Retinal pigment epithelial cell (primary cell): ENCODE data around the gene HSPB2.

ENCODE experiments used
- DNase-seq: peaks from one replicate; pipeline ENCODE4 v3.0.0-alpha.2; 2010; ENCODE audit warnings: low read depth
- H3K4me3 ChIP-seq: 2 replicates; pipeline ENCODE4 v1.5.1; 2011; ENCODE audit warnings: mild to moderate bottlenecking, low read length, control low read depth, moderate library complexity
- CTCF ChIP-seq: conservative IDR thresholded peaks from 2 replicates; pipeline ENCODE4 v1.5.1; 2011; ENCODE audit warnings: low read depth, low read length, control low read depth, inconsistent platforms

Gene HSPB2

DNA sequence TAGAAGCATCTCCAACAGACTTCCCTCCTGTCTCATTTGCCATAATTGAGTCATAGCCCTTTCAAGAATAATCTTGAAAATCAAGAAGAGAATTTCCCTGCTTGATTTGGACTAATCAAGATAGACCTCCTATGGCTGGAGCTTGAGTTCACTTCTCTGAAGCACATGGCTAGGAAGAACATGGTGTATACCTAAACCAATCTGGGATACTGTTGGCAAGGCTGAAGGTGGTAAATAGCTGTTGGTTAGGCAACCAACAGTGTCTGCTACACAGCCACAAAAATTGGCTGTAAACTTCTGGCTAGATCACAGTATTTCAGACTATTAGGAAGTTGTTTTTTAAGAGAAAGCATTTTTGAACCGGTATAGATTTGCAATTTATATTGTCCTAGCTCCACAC, 5.9 kb upstream of the HSPB2 start:
- TF ChIP-seq CTCF: no peak
- no peak for DNase-seq
- no peak overlapping the region for H3K4me3 ChIP-seq

DNA sequence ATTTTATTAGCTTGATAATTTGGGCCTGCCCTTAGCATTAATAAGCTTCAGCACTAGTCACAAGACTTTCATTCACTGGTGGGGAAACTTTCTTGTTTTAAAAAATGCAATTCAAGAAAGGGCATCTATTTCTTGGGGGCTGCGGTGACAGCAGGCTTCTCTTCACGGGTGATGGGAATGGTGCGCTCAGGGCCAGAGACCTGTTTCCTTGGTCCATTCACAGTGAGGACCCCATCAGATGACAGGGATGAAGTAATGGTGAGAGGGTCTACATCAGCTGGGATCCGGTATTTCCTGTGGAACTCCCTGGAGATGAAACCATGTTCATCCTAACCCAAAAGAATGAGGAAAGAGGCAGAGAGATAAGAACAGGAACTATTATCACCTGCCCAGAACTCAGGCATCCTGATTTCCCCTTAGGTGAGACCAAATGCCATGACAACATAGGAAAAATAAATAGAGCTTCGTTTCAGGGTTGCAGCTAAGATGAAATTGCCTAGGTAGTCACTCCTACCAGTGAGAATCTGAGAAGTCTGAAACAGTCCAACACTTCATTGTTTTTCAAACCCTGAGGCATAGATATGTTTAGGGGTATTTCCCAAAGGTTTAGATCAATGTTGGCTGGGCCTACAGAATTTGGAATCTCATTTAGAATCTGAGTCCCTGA, 3.8 kb upstream of the HSPB2 start:
- H3K4me3 ChIP-seq: no peak overlapping the region
- TF ChIP-seq CTCF: no peak
- DNase-seq: no peak

GRCh38 chr11:111909378-111909777, 3.2 kb upstream of the HSPB2 start:
- no peak for TF ChIP-seq CTCF
- no peak for DNase-seq
- peak overlapping the region; percentile 41 for H3K4me3 ChIP-seq

- DNase-seq: no peak
- peak overlapping the region; percentile 41 for H3K4me3 ChIP-seq
- TF ChIP-seq CTCF: no peak
These were observed 1.6 kb upstream of the HSPB2 start for GRCh38 chr11:111910676-111911562.

DNA sequence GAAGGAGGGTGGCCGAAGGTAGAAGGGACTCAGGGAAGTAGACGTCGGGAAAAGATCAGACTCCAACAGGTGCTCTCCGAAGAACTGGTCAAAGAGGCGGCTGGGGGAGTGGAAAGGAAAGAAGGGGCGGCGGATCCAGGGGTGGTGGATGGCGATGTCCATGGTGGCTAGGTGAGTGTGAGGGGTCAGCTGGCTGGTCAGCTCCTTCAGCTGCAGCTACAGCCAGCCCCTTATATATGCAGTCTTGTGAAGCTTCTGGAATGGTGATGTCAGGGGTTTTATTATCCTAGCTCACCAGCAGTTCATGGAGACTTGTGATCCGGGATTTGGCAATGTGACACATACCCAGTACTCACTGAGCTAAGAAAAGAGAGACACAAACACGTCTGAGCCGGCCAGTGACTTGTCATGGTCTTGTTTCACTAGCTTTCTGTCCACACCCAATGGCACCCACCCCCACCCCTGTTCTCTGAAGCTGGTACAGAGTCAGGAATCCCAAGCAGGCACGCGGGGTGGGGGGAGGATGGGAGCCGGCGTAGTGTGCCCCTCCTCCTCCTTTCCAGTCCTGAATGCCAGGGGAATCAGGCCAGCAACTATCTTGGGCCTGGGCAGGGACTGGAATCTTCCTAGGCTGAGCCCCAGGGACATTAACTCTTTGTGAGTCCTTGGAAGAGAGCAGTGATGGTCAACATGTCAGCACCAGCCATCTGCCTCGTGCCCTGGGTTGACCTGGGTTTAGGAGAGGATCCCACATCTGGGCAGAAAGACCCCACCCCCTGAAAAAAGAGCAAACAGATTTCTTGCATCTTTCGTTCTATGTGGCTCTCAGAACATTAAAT, 752 bp upstream of the HSPB2 start, which contains the start of gene CRYAB:
TSS of gene CRYAB (minus strand) at position 208 of the 839 bp plus-strand sequence. CDS start at position 162, 46 bp downstream.
- peak; percentile 99 for DNase-seq
- TF ChIP-seq CTCF: no peak
- peak within 1 kb of the TSS; percentile 41 for H3K4me3 ChIP-seq

GRCh38 chr11:111913031-111913861, 712 bp downstream of the HSPB2 start:
- no peak overlapping the region for H3K4me3 ChIP-seq
- DNase-seq: no peak
- TF ChIP-seq CTCF: no peak
